ENCODE results near the gene WEE2. TPM values are rescaled to one million over a fixed set of nuclear protein-coding genes. Genes with fewer than 3 reads are reported as not detected.

Gene WEE2
- total and polyA plus RNA-seq, 11 donors, result 0.08 TPM; not detected in 10

GRCh38 chr7:141737118-141737835 is 29.1 kb downstream of the WEE2 start:
- peaks cover 0 to 31% (median 17%) of the 10 kb centered on the region in 12 donors for H3K4me1 ChIP-seq
- WGBS, 4 donors, result 76 to 79% (median 78%) methylated on average over 11 of the region's 11 CpGs
- H3K4me3 ChIP-seq, result peak overlapping the region; percentile 15 to 84 (median 72)
- intact Hi-C loops (cut with DNase I), result loop anchor here in 9 of 10 donors (2.0 to 10.0 kb wide), 7 partner anchors 34 to 185 kb away; partner anchors contain the start of genes AGK (in 1 of the 9) and DENND11 (in 1 of the 9)
- ATAC-seq, result no peak
- no peak for TF ChIP-seq POLR2A (IDR thresholded peaks at IDR 0.05)
- TF ChIP-seq, protein P1, sequence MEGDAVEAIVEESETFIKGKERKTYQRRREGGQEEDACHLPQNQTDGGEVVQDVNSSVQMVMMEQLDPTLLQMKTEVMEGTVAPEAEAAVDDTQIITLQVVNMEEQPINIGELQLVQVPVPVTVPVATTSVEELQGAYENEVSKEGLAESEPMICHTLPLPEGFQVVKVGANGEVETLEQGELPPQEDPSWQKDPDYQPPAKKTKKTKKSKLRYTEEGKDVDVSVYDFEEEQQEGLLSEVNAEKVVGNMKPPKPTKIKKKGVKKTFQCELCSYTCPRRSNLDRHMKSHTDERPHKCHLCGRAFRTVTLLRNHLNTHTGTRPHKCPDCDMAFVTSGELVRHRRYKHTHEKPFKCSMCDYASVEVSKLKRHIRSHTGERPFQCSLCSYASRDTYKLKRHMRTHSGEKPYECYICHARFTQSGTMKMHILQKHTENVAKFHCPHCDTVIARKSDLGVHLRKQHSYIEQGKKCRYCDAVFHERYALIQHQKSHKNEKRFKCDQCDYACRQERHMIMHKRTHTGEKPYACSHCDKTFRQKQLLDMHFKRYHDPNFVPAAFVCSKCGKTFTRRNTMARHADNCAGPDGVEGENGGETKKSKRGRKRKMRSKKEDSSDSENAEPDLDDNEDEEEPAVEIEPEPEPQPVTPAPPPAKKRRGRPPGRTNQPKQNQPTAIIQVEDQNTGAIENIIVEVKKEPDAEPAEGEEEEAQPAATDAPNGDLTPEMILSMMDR (IDR thresholded peaks at IDR 0.05), result no peak
- DNase-seq, result no peak
- H3K36me3 ChIP-seq, result peaks cover 0 to 32% (median 23%) of the 10 kb centered on the region in 9 donors
- H3K9me3 ChIP-seq, result no peaks in the 10 kb centered on the region
- peak overlapping the region in 11 of 12 donors; percentile 70 to 87 (median 82) for H3K27ac ChIP-seq
- H3K27me3 ChIP-seq, result no peaks in the 10 kb centered on the region

DNA sequence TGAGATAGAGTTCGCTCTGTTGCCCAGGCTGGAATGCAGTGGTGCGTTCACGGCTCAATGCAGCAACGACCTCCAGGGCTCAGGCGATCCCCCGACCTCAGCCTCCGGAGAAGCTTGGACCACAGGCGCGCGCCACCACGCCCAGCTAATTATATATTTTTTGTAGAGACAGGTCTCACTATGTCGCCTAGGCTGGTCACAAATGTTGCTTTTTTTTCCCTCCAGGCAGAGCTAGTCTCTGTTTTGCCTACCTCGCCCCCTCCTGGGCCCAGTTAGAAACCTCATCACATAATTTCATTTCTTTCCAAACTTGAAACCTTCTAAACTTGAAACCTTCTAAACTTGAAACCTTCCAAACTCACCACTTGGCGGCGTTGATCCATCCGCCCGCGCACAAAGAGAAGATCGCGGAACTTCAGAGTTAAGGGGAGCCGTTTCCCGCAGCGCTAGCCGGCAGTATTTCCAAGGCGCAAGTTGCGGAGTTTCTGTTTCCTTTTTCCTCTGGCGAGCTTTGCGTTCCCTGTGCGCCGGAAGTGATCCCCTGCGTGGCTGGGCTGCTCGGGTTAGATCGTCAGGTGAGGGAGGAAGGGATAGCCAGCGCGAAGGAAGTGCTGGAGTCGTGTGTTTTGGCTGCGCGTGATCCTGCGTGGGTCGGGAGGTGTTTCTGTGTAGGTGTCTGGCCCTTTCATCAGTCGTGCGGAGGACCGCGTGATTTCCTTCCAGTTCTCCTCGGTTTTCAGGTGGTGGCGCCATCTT is 29.9 kb downstream of the WEE2 start, which contains the start of gene SSBP1:
TSS of gene SSBP1 (plus strand) at position 523 of the 756 bp plus-strand sequence. CDS start 809 bp downstream, outside the sequence.
- intact Hi-C loops (cut with DNase I), result loop anchor here in 9 of 10 donors (2.0 to 10.0 kb wide), 7 partner anchors 35 to 186 kb away; partner anchors contain the start of genes AGK (in 1 of the 9) and DENND11 (in 1 of the 9)

GRCh38 chr7:141738592-141739013 is 30.4 kb downstream of the WEE2 start:
- Histone ChIP-seq H3K27me3 (no peaks in the 10 kb centered on the region), H3K27ac (peak overlapping the region in 11 of 12 donors; percentile 60 to 87 (median 79)), H3K9me3 (no peaks in the 10 kb centered on the region), H3K4me1 (peaks cover 0 to 31% (median 17%) of the 10 kb centered on the region in 12 donors), H3K36me3 (peaks cover 0 to 45% (median 36%) of the 10 kb centered on the region in 9 donors), H3K4me3 (peak overlapping the region; percentile 63 to 84 (median 72))
- ATAC-seq, result no peak
- DNase-seq, result no peak
- TF ChIP-seq POLR2A (IDR thresholded peaks at IDR 0.05), result no peak
- TF ChIP-seq, protein P1 (IDR thresholded peaks at IDR 0.05), result no peak
- WGBS, 4 donors, result 1 to 2% (median 2%) methylated on average over 6 of the region's 6 CpGs
- intact Hi-C loops (cut with DNase I), result loop anchor here in 8 of 10 donors (2.0 to 10.0 kb wide), 6 partner anchors 74 to 186 kb away; partner anchors contain the start of gene AGK (in 1 of the 8)

More for the DNA sequence above, 29.9 kb downstream of the WEE2 start, which contains the start of gene SSBP1:
- Histone ChIP-seq H3K27ac (peak within 1 kb of the TSS in 11 of 12 donors; percentile 70 to 87 (median 82)), H3K36me3 (peaks cover 0 to 39% (median 30%) of the 10 kb centered on the region in 9 donors), H3K4me3 (peak within 1 kb of the TSS; percentile 63 to 84 (median 72)), H3K4me1 (peaks cover 0 to 31% (median 17%) of the 10 kb centered on the region in 12 donors), H3K27me3 (no peaks in the 10 kb centered on the region), H3K9me3 (no peaks in the 10 kb centered on the region)
- ATAC-seq, result peak; percentile 94 to 98 (median 96)
- WGBS, 4 donors, result 2 to 4% (median 3%) methylated on average over 45 to 46 of the region's 46 CpGs
- TF ChIP-seq, protein P1 (IDR thresholded peaks at IDR 0.05), result peak; percentile 53 to 93 (median 73)
- TF ChIP-seq POLR2A (IDR thresholded peaks at IDR 0.05), result peak in 1 of 2 donors; percentile 46
- DNase-seq, result peak; percentile 90 to 92 (median 92)

Measured in heart left ventricle (tissue), 16 donors.